Stimulated activated CD8-positive, alpha-beta memory T cell treated with anti-CD3 and anti-CD28 coated beads, Interleukin-12 subunit alpha, Interleukin-12 subunit beta, amount 100 ng/mL, for 24 hours (primary cell): ENCODE data around the gene OR4F17.
"Not testable (repeated sequence)": the region's sequence is repeated elsewhere in the genome, so short reads cannot be mapped to it uniquely, and the experiment has no call there.

Experiments used
- DNase-seq: peaks from one replicate; pipeline ENCODE4 v3.0.0-alpha.2; 2020; ENCODE audit errors: extremely low read depth

The OR4F17 gene, protein sequence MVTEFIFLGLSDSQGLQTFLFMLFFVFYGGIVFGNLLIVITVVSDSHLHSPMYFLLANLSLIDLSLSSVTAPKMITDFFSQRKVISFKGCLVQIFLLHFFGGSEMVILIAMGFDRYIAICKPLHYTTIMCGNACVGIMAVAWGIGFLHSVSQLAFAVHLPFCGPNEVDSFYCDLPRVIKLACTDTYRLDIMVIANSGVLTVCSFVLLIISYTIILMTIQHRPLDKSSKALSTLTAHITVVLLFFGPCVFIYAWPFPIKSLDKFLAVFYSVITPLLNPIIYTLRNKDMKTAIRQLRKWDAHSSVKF

DNA sequence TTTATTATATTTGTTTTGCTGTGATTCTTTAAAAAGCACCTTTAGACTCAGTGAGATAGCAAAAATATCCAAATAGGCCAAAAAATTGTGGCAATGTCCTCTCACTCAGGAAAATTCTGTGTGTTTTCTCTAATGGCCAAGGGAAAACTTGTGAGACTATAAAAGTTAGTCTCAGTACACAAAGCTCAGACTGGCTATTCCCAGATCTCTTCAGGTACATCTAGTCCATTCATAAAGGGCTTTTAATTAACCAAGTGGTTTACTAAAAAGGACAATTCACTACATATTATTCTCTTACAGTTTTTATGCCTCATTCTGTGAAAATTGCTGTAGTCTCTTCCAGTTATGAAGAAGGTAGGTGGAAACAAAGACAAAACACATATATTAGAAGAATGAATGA, at the start of gene OR4F17:
OR4F17 (plus strand) TSS at position 301 of the 400 bp plus-strand sequence. CDS start 3,575 bp downstream, outside the sequence.
- not testable (repeated sequence) for DNase-seq

DNA sequence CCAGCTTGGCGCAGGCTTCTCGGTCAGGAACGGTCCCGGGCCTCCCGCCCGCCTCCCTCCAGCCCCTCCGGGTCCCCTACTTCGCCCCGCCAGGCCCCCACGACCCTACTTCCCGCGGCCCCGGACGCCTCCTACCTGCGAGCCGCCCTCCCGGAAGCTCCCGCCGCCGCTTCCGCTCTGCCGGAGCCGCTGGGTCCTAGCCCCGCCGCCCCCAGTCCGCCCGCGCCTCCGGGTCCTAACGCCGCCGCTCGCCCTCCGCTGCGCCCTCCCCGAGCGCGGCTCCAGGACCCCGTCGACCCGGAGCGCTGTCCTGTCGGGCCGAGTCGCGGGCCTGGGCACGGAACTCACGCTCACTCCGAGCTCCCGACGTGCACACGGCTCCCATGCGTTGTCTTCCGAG, 36.1 kb upstream of the OR4F17 start:
- DNase-seq, result not testable (repeated sequence)

DNA sequence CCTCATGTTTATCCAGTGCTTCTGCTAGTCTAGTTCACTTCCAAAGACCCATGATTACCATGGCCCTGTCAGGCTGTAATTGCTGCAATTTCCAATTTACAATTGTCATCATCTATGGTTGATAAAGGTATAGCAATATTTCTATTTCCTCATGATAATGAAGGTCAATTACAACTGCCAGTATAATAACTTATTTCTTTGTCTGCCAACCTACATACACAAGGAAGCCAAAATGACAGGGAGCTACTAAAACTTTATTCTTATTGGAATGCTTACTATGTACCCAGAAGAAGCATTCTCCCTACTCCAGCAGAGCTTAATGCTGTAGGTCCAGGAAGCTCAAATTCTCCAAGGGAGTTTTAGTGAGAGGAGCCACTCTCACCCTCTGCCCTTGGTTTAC, 24.0 kb upstream of the OR4F17 start:
- not testable (repeated sequence) for DNase-seq

DNA sequence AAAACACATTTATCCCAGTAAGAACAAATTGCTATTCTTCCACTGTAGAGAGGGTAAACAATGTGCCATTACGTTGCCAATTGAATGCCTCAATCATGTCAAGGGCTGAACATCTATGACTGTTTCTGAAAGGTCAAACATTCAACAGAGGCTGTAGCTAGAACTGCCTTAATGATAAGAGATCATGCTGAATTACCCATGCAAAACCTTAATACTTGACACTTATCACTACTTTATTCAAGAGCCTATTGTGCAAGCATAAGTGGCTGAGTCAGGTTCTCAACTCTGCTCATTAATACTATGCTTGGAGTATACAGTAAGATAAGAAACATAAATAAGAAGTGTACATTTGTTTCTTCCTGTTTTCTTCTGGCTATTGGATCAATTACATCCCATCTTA, 23.3 kb upstream of the OR4F17 start:
- DNase-seq, result not testable (repeated sequence)

DNA sequence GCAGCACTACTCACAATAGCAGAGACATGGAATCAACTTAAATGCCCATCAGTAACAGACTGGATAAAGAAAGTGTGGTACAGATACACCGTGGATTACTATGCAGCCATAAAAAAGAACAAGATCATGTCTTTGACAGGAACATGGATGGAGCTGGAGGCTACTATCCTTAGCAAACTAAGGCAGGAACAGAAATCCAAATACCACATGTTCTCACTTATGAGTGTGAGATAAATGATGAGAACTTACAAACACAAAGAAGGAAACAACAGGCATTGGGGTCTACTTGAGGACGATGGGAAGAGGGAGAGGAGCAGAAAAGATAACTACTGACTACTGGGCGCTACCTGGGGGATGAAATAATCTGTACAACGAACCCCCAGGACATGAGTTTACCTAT, 16.2 kb upstream of the OR4F17 start:
- DNase-seq, result not testable (repeated sequence)

DNA sequence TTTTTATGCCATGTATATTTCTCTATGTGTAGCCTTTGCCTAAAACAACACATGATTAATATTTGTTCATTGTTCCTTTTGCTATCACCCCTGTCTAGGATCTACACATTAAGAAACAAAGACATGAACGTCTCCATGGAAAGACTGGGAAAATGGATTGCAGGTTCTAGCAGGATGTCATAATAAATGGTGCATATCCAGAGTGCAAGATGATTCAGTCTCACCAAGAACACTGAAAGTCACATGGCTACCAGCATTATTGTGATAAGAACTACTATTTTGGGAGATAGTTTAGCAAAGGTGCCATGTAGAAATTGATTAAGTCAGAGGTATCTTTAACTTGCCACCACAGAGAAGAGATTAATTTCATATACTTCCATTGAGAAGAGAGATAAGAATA, 12.1 kb upstream of the OR4F17 start:
- not testable (repeated sequence) for DNase-seq

DNA sequence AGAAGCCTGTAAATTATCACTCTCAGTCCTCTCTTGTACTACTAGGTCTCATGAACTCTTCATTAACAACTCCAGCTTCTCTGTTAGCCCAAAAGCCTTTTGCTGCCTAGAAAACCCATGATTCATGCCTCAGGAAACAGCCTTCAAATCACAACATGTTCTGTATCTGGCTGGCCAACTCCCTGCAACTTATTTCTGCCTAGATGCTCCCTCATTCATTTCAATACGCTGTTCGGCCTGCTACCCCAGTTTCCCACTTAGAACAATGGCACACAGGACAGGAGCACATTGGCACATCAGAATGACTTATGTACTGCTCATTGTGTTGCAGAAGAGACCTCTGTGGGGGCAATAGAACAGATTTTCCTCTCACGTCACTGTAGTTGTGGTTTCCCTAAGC, 9.3 kb upstream of the OR4F17 start:
- not testable (repeated sequence) for DNase-seq

DNA sequence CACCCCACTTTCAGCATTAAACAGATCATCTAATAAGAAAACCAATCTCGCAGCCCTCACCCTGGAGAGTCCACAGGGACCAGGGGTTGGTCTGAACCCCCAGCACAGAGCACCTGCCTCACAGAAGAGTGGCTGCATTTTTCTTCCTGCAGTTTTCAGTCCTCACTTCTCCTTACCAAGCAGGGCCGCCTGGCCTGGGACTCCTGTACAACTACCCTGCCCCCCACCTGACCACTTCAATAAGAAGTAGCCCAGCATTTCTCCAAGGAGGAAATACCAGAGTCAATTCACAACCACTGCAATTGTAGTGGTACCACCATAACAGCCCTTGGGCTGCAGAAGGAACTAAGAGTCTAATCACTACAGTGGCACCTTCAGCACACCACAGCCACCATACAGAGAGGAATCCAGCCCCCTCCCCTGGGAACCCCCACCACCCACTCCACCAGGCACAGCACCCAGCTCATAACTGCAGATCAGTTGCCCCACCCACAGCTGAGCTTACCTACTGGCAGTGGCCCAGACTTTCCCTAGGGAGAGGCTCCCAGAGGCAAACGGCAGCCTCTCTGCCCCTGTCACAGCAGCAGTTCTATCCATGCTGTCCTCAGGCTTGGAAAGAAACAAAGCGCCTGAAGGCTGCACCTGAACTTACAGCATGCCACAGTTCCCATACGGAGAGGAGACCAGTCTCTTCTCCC, 13.7 kb downstream of the OR4F17 start:
- not testable (repeated sequence) for DNase-seq
